HG03457 (cell line): ENCODE measurements around the gene BUB1B.
"Not testable (repeated sequence)": the region's sequence is repeated elsewhere in the genome, so short reads cannot be mapped to it uniquely, and the experiment has no call there.

Source experiments
- ATAC-seq: cut with Tn5 transposase; IDR thresholded peaks from one replicate; pipeline ENCODE4 v1.9.1; 2021; ENCODE audit warnings: moderate number of reproducible peaks; ENCODE audit not compliant: unreplicated experiment

BUB1B gene, protein sequence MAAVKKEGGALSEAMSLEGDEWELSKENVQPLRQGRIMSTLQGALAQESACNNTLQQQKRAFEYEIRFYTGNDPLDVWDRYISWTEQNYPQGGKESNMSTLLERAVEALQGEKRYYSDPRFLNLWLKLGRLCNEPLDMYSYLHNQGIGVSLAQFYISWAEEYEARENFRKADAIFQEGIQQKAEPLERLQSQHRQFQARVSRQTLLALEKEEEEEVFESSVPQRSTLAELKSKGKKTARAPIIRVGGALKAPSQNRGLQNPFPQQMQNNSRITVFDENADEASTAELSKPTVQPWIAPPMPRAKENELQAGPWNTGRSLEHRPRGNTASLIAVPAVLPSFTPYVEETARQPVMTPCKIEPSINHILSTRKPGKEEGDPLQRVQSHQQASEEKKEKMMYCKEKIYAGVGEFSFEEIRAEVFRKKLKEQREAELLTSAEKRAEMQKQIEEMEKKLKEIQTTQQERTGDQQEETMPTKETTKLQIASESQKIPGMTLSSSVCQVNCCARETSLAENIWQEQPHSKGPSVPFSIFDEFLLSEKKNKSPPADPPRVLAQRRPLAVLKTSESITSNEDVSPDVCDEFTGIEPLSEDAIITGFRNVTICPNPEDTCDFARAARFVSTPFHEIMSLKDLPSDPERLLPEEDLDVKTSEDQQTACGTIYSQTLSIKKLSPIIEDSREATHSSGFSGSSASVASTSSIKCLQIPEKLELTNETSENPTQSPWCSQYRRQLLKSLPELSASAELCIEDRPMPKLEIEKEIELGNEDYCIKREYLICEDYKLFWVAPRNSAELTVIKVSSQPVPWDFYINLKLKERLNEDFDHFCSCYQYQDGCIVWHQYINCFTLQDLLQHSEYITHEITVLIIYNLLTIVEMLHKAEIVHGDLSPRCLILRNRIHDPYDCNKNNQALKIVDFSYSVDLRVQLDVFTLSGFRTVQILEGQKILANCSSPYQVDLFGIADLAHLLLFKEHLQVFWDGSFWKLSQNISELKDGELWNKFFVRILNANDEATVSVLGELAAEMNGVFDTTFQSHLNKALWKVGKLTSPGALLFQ

DNA sequence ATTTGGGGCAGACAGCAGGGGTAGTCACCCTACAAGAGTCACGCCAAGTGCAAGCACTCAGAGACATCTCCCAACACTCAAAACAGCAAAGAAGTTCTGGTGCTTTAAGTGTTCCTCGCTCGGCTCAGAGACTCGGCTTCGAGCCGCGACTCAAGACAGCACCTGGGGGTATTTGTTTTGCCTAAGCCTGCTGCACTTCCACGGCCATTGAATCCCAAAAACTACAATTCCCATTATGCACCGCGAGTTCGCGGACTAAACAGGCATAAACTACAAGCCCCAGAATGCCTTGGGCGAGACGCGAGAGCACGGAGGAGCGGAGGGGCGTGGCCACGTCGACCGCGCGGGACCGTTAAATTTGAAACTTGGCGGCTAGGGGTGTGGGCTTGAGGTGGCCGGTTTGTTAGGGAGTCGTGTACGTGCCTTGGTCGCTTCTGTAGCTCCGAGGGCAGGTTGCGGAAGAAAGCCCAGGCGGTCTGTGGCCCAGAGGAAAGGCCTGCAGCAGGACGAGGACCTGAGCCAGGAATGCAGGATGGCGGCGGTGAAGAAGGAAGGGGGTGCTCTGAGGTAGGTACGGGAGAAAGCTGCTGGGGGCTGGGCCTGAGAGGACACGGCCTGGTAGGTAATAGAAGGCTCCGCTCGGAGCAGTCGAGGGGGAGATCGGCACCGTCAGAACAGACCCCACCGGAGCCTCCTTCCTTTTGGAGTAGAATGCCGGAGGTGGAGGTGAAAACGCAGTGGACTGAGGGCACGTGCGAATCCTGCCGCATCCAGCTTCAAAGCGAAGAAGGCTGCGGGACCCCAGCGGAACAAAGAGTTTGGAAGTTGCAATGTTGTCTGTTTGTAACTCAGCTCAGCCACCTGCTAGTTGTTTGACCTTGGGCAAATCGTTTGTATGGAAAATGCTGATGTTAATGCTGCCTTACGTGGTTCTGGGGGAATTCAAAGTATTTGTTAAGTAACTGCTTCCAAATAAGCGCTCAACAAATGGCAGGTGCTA, at the start of gene BUB1B:
TSS of gene BUB1B (plus strand) at position 381 of the 1,000 bp plus-strand sequence. CDS start at position 533, 152 bp downstream.
- ATAC-seq = peak; percentile 74

DNA sequence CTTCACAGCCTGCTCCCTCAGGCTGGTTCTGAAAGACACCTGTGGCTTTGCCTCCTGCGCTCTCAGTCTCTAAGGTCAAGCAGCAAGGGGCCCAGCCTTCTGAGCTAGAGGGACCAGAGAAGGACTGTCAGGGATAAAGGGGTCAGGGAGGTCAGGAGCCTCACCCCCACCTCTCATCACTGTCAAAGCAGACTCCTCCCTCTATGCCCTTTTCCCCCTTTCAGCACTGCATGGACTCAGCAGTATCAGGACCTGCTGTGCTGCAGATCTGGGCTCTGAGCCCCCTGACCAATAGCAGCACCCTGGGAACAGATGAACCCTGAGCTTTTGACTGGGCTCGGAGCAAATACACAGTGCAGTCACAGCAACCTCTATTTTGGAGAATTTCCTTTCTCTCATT, 49.0 kb upstream of the BUB1B start:
- ATAC-seq = no peak

DNA sequence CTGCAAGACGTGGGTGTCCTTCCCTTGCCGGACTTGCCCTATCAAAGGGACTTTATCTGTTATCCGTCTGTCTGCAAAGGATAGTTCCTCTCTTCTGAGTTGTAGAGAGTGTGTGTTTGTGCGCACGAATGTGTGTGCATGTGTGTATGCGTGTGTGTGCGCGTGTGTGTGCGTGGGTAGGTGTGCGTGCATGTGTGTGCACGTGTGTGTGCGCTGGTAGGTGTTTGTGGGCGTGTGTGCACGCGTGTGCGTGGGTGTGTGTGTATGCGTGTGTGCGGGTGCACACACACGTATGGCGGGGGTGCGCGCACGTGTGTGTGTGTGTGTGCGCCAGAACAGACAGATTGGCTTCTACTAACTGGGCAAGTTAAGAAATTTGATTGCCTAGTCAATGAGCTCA, 48.1 kb upstream of the BUB1B start:
- no peak for ATAC-seq

DNA sequence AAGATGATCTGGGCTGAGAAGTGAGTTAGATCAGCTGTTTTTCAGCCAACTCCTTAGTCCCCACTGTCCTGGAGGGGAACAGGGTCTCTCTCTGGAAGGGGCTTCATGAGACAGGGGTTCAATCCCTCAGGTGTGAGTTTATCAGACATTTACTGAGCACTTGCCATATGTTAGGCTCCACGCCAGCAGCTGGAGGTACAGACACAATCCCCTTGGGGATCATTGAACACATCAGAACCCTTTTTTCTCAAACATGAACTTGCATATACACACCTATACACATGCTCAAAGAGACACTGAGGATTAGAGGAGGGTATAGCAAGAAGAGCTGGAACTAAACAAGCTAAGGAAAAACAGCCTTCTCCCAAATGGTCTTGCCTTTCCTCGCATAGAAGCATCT, 46.7 kb upstream of the BUB1B start:
- no peak for ATAC-seq

DNA sequence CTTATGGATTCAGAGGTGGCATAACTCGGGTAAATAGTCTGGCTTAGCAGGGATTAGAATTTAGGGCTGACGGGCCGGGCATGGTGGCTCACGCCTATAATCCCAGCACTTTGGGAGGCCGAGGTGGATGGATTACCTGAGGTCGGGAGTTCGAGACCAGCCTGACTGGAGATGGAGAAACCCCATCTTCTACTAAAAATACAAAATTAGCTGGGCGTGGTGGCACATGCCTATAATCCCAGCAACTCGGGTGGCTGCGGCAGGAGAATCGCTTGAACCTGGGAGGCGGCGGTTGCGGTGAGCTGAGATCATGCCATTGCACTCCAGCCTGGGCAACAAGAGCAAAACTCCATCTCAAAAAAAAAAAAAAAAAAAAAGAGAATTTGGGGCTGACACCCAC, 45.8 kb upstream of the BUB1B start:
- ATAC-seq = not testable (repeated sequence)

DNA sequence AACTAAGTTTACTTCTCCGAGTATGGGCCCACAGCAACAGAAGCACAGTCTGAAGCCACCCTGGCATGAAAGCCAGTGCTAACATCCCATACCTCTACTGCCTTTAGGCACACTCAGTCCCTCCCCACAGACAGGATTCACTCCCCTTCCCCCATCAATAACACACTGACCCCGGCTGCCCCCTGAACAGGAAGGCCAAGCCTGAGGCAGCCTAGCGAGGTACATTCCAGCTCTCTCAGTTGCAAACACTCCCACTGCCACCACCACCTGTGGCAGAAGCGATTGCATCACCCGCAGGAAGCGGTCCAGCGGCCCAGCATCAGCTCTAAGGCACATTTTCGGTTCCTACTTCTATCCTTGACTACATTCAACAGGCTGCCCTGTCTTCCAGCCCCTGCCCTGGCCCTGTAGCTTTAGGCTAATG, 45.2 kb upstream of the BUB1B start:
- ATAC-seq = peak; percentile 80

DNA sequence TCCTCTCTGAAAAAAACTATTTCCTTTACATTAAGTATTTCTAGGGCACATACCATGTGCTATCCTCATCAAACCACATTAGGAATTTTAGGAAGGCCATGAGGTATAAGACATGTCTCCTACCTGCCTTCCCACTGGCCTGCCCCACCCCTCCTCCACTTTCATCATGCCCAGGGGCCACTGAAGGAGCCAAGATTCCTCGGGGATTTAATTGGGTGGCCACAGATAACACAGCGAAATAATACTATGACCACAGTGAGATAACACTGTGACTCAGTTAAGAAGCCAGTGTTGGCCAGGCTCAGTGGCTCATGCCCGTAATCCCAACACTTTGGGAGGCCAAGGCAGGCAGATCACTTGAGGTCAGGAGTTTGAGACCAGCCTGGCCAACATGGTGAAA, 42.4 kb upstream of the BUB1B start:
- ATAC-seq = no peak

DNA sequence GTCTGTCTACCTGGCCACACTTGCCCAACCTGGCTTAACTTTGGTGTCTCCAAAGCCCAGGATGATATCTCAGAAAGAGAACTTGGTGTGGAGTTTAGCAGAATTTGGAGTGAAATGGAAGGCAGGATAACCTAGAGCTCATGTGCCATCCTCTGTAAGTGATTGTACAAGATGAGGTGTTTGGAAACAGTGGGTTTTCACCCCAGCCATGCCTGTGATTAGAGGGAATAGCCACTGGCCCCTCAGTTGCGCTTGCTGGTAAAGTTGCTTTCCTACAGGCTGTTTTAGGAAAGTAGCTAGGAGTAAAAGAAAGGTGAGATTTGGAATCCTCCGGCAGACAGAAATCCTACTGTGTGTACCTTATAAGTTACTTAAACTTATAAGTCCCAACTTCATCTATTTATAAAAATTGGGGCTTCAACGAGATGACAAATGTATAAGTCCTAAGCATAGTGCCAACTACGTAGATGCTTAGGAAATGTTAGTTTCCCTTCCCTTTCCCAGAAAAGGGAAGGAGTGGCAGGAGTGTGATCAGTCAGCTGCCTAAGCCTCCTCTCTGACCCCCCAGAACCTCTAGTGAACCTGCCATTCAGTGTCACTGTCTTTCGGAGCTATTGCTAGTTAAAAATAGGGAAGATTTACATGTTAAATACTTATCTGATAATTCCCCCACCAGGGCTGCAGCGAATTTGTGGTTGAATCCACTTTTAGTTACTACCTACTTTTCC, 38.8 kb upstream of the BUB1B start:
- ATAC-seq = no peak

DNA sequence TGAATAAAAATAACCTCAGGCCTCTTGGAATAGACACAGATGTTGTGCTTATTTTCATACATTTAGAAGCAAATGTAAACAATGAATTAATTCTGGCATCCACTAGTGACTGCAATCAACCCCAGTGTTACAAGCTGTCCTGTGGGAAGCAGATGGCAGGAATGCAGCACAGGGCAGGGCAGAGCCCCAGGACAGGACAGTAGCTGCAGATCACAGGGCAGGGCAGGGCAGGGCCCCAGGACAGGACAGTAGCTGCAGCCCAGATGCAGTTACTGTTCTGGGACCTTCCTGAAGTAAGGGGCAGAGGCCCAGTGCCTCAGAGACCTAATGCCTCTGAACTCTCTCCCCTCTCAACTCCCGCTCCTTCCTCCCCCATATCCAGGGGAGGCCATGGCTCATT, 37.9 kb upstream of the BUB1B start:
- ATAC-seq = not testable (repeated sequence)

DNA sequence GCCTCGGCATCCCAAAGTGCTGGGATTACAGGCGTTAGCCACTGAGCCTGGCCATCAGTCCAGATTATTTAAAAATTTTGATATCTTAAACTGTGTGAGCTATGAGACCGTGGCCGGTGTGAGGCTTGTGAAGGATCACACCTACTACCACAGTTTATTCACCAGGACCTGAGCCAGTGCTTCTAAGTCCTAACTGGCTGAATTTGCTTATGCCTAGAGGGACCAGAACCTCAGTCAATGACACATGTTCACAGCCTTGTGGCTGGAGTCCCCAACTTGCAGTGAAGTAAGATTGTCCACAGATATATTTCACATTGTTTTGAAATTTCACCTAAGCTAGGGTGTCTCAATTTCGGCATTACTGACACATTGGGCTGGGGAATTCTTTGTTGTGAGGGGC, 37.0 kb upstream of the BUB1B start:
- ATAC-seq = not testable (repeated sequence)

DNA sequence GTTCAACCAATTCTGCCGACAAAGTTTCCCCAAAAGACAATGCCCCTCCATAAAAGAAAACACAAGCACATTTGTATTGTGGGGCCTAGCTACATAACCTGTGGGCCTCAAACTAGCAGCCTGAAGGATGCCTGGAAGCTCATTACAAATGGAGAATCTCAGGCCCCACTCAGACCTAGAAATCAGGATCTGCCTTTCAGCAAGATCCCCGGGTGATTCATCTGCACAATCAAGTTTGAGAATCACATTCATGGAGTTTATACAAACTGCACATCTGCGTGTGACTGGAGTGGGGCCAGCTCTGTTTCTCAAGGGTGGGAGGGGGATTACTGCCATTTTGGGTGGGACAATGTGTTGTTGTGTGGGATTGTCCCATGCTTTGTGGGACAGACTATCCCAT, 36.5 kb upstream of the BUB1B start:
- not testable (repeated sequence) for ATAC-seq

DNA sequence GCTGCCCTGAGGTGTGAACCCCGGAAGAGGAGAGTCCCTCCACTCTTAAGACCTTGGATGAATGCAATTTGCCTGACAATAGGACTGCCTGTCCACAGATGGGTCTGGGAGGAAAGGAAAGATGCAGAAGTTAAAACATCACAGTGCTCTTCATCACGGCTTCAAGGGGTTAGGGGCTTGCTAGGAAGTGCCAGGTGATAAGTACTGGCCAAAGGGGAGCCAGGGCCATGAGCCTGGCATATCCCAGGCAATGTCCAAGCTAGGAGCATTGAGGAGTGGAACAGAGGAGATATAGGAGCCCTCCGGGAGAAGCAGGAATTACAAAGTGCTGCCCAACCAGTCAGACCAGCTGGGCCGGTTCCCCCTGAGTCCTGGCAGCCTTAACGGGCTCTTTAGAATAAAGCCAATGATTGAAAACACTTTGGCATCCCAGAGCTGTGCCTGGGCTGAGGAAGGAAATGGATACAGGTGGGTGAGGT, 36.0 kb upstream of the BUB1B start:
- ATAC-seq = not testable (repeated sequence)

DNA sequence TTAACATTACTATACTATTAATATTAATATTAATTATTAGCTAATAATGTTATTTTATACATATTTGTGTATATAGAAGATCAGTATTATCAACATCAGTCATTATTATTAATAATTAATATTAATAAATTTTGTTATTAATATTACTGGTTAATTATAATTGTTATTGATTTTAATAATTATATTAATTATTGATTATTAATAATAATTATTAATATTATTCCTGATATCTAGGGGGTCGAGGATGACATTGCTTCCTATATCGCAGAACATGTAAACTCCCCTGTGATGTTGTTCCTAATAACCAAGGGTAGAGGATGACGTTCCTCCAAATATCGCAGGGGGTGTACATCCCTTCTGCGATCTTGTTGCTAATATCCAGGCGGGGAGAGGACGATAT, 34.9 kb upstream of the BUB1B start:
- ATAC-seq = no peak

DNA sequence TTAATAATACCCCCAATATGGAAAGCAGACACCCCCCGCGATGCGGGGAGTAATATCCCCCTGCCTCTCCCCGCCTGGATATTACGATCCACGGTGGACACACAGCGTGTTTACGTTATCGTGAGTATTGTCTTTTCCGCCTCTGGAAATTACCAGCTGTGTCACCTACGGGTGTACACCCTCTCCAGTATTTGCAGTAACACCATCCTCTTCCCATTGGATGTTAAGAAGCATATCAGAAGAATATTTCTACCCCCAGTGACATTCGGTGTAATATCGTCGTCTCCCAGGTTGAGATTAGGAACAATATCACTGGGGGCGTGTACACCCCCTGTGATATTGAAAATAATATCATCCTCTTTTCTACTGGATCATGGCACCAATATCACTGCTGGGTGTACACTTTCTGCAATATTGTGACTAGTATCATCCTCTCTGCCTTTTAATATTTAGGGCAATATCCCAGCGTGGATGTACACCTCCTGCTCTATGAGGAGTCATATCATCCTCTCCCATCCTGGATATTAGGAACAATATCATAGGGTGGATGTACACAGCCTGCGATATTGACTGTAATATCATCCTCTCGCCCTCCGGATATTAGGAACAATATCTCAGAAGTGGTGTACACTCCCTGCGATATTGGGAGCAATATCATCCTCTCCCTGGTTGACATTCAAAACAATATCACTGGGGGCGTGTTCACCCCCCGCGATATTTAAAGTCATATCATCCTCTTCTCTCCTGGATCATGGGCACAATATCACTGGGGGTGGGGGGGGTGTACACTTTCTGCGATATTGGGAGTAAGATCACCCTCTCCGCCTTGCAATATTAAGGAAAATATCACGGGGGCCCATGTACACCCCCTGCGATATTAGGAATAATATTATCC, 31.9 kb upstream of the BUB1B start:
- ATAC-seq = no peak

DNA sequence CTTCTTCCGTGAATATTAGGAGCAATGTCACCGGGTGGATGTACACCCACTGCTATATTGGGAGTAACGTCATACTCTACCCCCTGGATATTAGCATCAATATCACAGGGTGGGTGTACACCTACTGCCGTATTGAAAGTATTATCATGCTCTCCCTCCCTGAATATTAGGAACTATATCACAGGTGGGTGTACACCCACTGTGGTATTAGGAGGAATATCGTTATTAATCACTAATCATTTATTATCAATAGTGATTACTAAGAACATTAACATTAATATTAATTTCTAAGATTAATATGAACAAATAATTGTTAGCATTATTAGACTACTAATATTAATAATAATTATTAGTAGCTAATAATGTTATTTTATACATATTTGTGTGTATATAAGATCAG, 30.8 kb upstream of the BUB1B start:
- ATAC-seq = no peak

DNA sequence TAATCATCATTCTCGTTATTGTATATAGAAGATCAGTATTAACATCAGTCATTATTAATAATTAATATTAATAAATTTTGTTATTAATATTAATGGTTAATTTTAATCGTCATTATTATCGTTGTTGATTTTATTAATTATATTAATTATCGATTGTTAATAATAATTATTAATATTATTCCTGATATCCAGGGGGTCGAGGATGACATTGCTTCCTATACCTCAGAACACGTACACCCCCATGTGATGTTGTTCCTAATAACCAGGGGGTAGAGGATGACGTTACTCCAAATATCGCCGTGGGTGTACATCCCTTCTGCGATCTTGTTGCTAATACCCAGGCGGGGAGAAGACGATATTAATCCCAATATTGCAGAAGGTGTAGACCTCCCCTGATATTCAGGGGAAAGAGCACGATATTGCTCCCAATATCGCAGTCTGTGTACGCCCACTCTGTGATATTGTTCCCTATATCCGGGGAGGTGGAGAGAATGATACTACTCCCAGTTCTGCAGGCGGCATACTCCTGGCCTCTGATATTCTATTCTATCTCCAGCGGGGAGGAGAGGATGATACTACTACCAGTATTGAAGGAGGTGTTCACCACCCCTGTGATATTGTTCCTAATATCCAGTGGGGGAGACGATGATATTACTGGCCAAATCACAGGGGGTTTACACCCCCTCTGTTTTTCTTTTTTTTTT, 29.9 kb upstream of the BUB1B start:
- no peak for ATAC-seq

DNA sequence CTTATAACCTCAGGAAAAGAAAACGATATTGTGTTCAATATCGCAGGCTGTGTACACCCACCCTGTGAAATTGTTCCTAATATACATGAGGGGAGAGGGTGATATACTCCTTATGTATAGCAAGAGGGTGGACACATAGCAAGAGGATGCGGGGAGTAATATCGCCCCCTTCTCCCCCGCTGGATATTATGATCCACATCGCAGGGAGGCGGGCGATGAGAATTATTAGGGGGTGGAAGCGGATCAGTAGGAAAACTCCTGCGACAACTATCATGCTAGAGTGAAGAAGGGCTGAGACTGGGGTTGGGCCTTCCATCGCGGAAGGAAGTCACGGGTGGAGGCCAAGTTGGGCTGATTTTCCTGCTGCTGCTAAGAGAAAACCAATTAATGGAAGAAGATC, 27.3 kb upstream of the BUB1B start:
- ATAC-seq = no peak

DNA sequence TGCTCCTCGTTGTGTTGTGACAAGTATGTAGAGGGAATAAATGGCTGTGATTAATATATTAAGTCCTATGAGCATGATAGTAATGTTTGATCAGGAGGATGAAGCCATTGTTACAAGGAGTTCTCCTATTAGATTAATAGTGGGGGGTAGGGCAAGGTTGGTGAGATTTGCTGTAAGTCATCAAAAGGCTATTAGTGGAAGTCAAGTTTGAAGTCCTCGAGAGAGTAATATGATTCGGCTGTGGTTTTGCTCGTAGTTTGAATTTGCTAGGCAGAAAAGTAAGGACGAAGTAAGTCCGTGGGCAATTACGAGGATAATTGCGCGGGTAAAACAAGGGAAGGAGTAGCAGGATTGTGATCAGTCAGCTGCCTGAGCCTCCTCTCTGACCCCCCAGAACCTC, 26.0 kb upstream of the BUB1B start:
- ATAC-seq = no peak
